ENCODE results near the gene CCDC60.

CCDC60 gene

GRCh38 chr12:119409043-119409442 is 74.5 kb downstream of the CCDC60 start:
- H3K27me3 ChIP-seq (ENCODE audit: control insufficient read depth, insufficient read depth, low read length), result no peaks in the 10 kb centered on the region
- H3K4me3 ChIP-seq (ENCODE audit: low read length), result no peak overlapping the region
- no peak for DNase-seq (ENCODE audit: low read depth, low spot score)
- whole genome bisulfite sequencing (ENCODE audit: insufficient coverage, insufficient read length), result no CpG with 5 or more reads among the region's 4 CpGs
- H3K4me1 ChIP-seq (ENCODE audit: control insufficient read depth, insufficient read depth, low read length), result peaks cover 2% of the 10 kb centered on the region; the same call in 1 of the 2 replicates
- no peaks in the 10 kb centered on the region for H3K36me3 ChIP-seq (ENCODE audit: control insufficient read depth, insufficient read depth, low read length)
- no peak overlapping the region for H3K27ac ChIP-seq (ENCODE audit: low read length)
- H3K9me3 ChIP-seq (ENCODE audit: control insufficient read depth, insufficient read depth, low read length), result no peaks in the 10 kb centered on the region

DNA sequence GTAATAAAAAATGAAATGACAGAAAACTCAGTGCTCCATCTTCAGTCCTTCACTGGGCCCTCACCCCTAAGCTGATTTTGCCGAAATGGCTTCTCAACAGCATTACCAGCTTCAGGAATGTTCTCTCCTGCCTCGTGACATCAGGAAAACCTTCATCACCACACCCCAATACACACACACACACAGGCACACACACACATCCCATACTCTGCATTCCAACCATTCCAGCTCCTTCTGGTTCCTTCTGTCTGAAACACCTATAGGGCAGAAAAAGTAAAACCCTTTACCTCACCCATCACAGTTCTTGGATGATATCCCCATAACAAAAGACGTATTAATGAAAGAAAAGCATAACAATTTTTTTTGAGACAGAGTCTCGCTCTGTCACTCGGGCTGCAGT is 75.9 kb downstream of the CCDC60 start:
- WGBS (ENCODE audit: insufficient coverage, insufficient read length), result no CpG with 5 or more reads among the region's 5 CpGs
- no peak overlapping the region for H3K27ac ChIP-seq (ENCODE audit: low read length)
- H3K4me3 ChIP-seq (ENCODE audit: low read length), result no peak overlapping the region
- no peak for DNase-seq (ENCODE audit: low read depth, low spot score)
- H3K4me1 ChIP-seq (ENCODE audit: control insufficient read depth, insufficient read depth, low read length), result peaks cover 2% of the 10 kb centered on the region; the same call in 1 of the 2 replicates
- H3K27me3 ChIP-seq (ENCODE audit: control insufficient read depth, insufficient read depth, low read length), result no peaks in the 10 kb centered on the region
- no peaks in the 10 kb centered on the region for H3K36me3 ChIP-seq (ENCODE audit: control insufficient read depth, insufficient read depth, low read length)
- H3K9me3 ChIP-seq (ENCODE audit: control insufficient read depth, insufficient read depth, low read length), result no peaks in the 10 kb centered on the region

- Histone ChIP-seq H3K36me3 (ENCODE audit: control insufficient read depth, insufficient read depth, low read length) (no peaks in the 10 kb centered on the region), H3K9me3 (ENCODE audit: control insufficient read depth, insufficient read depth, low read length) (no peaks in the 10 kb centered on the region), H3K4me1 (ENCODE audit: control insufficient read depth, insufficient read depth, low read length) (peaks cover 2% of the 10 kb centered on the region; the same call in 1 of the 2 replicates), H3K27me3 (ENCODE audit: control insufficient read depth, insufficient read depth, low read length) (no peaks in the 10 kb centered on the region), H3K4me3 (ENCODE audit: low read length) (no peak overlapping the region), H3K27ac (ENCODE audit: low read length) (no peak overlapping the region)
- WGBS (ENCODE audit: insufficient coverage, insufficient read length), result no CpG with 5 or more reads among the region's 4 CpGs
- DNase-seq (ENCODE audit: low read depth, low spot score), result no peak
Observed at GRCh38 chr12:119412306-119412705, 77.8 kb downstream of the CCDC60 start.

DNA sequence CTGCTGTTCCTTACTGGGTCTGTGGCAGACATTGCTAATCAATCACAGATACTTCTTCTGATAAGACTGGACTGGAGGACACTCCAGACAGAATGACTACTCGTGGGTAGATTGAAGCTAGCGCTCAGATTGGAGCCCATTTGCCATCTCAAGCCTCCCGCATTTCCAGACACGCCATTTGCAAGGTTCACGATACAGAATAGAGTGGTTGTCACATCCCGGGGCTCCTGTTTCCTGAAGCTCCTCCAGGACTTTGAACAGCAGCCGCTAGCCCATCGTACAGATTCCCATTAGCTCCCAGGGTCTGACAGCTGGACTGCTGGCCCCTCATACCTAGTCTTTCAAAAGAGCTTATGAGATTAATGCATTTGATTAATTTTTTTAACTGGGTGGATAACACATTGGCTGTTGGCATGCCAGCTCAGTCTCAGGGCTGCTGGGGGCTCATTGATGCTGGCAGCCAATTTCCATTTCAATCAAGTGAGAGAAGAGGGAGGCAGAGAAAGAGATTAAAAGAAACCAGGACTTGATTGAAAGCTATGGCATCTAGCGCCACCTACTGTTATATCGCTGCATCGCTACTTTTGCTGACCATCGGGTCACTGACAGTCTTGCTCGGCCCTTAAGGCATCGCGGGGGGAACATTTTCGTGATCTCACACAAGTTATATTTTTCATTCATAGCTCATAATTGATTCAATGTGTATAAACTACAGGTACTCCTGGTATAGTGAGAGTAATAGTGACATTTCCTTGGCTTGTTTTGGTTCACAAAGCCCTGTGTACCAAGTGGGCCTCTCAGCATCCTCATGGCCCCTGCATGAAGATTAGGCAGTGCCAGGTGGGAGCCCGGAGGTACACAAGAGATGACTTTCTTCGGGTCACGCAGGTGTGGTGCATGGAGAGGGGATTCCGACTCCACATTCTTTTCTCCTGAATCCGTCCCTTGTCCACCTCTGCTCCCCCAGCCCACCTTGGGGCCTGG is 78.6 kb downstream of the CCDC60 start:
- H3K4me1 ChIP-seq (ENCODE audit: control insufficient read depth, insufficient read depth, low read length), result peaks cover 2% of the 10 kb centered on the region; the same call in 1 of the 2 replicates
- DNase-seq (ENCODE audit: low read depth, low spot score), result peak; percentile 83
- H3K27me3 ChIP-seq (ENCODE audit: control insufficient read depth, insufficient read depth, low read length), result no peaks in the 10 kb centered on the region
- H3K36me3 ChIP-seq (ENCODE audit: control insufficient read depth, insufficient read depth, low read length), result no peaks in the 10 kb centered on the region
- no peak overlapping the region for H3K27ac ChIP-seq (ENCODE audit: low read length)
- WGBS (ENCODE audit: insufficient coverage, insufficient read length), result no CpG with 5 or more reads among the region's 21 CpGs
- no peaks in the 10 kb centered on the region for H3K9me3 ChIP-seq (ENCODE audit: control insufficient read depth, insufficient read depth, low read length)
- no peak overlapping the region for H3K4me3 ChIP-seq (ENCODE audit: low read length)

GRCh38 chr12:119415714-119416113 is 81.2 kb downstream of the CCDC60 start:
- no peak for DNase-seq (ENCODE audit: low read depth, low spot score)
- Histone ChIP-seq H3K4me1 (ENCODE audit: control insufficient read depth, insufficient read depth, low read length) (peaks cover 2% of the 10 kb centered on the region; the same call in 1 of the 2 replicates), H3K4me3 (ENCODE audit: low read length) (no peak overlapping the region), H3K36me3 (ENCODE audit: control insufficient read depth, insufficient read depth, low read length) (no peaks in the 10 kb centered on the region), H3K9me3 (ENCODE audit: control insufficient read depth, insufficient read depth, low read length) (no peaks in the 10 kb centered on the region), H3K27me3 (ENCODE audit: control insufficient read depth, insufficient read depth, low read length) (no peaks in the 10 kb centered on the region), H3K27ac (ENCODE audit: low read length) (no peak overlapping the region)
- WGBS (ENCODE audit: insufficient coverage, insufficient read length), result no CpG with 5 or more reads among the region's 3 CpGs

- Histone ChIP-seq H3K4me1 (ENCODE audit: control insufficient read depth, insufficient read depth, low read length) (no peaks in the 10 kb centered on the region), H3K27ac (ENCODE audit: low read length) (no peak overlapping the region), H3K36me3 (ENCODE audit: control insufficient read depth, insufficient read depth, low read length) (no peaks in the 10 kb centered on the region), H3K9me3 (ENCODE audit: control insufficient read depth, insufficient read depth, low read length) (no peaks in the 10 kb centered on the region), H3K27me3 (ENCODE audit: control insufficient read depth, insufficient read depth, low read length) (no peaks in the 10 kb centered on the region), H3K4me3 (ENCODE audit: low read length) (no peak overlapping the region)
- no peak for DNase-seq (ENCODE audit: low read depth, low spot score)
Observed at GRCh38 chr12:119417440-119417839, 82.9 kb downstream of the CCDC60 start.

- no peaks in the 10 kb centered on the region for H3K36me3 ChIP-seq (ENCODE audit: control insufficient read depth, insufficient read depth, low read length)
- no peak for DNase-seq (ENCODE audit: low read depth, low spot score)
- H3K4me1 ChIP-seq (ENCODE audit: control insufficient read depth, insufficient read depth, low read length), result no peaks in the 10 kb centered on the region
- no peaks in the 10 kb centered on the region for H3K9me3 ChIP-seq (ENCODE audit: control insufficient read depth, insufficient read depth, low read length)
- H3K4me3 ChIP-seq (ENCODE audit: low read length), result no peak overlapping the region
- no CpG with 5 or more reads among the region's 6 CpGs for WGBS (ENCODE audit: insufficient coverage, insufficient read length)
- no peaks in the 10 kb centered on the region for H3K27me3 ChIP-seq (ENCODE audit: control insufficient read depth, insufficient read depth, low read length)
- no peak overlapping the region for H3K27ac ChIP-seq (ENCODE audit: low read length)
Observed at GRCh38 chr12:119419381-119419780, 84.9 kb downstream of the CCDC60 start.

GRCh38 chr12:119423285-119423684 is 88.8 kb downstream of the CCDC60 start:
- WGBS (ENCODE audit: insufficient coverage, insufficient read length), result no CpG with 5 or more reads among the region's 2 CpGs
- DNase-seq (ENCODE audit: low read depth, low spot score), result no peak
- Histone ChIP-seq H3K36me3 (ENCODE audit: control insufficient read depth, insufficient read depth, low read length) (no peaks in the 10 kb centered on the region), H3K4me1 (ENCODE audit: control insufficient read depth, insufficient read depth, low read length) (no peaks in the 10 kb centered on the region), H3K27ac (ENCODE audit: low read length) (no peak overlapping the region), H3K27me3 (ENCODE audit: control insufficient read depth, insufficient read depth, low read length) (no peaks in the 10 kb centered on the region), H3K9me3 (ENCODE audit: control insufficient read depth, insufficient read depth, low read length) (no peaks in the 10 kb centered on the region), H3K4me3 (ENCODE audit: low read length) (no peak overlapping the region)

DNA sequence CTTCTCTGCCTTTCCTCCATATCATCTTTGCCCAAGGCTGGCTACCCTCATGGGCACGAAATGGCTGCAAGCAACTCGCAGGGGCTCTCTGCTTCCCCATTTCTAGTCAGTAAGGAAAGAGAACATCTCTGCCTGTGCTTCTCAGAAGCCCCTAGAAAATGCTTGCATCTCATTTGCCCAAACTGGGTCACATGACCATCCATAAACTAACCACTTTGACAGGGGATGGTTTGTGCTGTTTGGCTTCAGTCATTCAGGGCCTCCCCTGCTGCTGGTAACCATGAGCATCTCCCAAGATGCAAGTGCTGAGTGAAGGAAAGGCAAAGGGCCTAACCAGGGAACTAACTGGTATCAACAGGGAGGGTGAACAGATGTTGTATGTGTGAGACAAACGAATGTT is 91.1 kb downstream of the CCDC60 start:
- no peaks in the 10 kb centered on the region for H3K36me3 ChIP-seq (ENCODE audit: control insufficient read depth, insufficient read depth, low read length)
- WGBS (ENCODE audit: insufficient coverage, insufficient read length), result no CpG with 5 or more reads among the region's 3 CpGs
- DNase-seq (ENCODE audit: low read depth, low spot score), result no peak
- H3K9me3 ChIP-seq (ENCODE audit: control insufficient read depth, insufficient read depth, low read length), result no peaks in the 10 kb centered on the region
- H3K4me3 ChIP-seq (ENCODE audit: low read length), result no peak overlapping the region
- H3K4me1 ChIP-seq (ENCODE audit: control insufficient read depth, insufficient read depth, low read length), result no peaks in the 10 kb centered on the region
- H3K27me3 ChIP-seq (ENCODE audit: control insufficient read depth, insufficient read depth, low read length), result no peaks in the 10 kb centered on the region
- no peak overlapping the region for H3K27ac ChIP-seq (ENCODE audit: low read length)

GRCh38 chr12:119431151-119431550 is 96.6 kb downstream of the CCDC60 start:
- Histone ChIP-seq H3K4me3 (ENCODE audit: low read length) (no peak overlapping the region), H3K36me3 (ENCODE audit: control insufficient read depth, insufficient read depth, low read length) (no peaks in the 10 kb centered on the region), H3K9me3 (ENCODE audit: control insufficient read depth, insufficient read depth, low read length) (no peaks in the 10 kb centered on the region), H3K4me1 (ENCODE audit: control insufficient read depth, insufficient read depth, low read length) (no peaks in the 10 kb centered on the region), H3K27ac (ENCODE audit: low read length) (no peak overlapping the region), H3K27me3 (ENCODE audit: control insufficient read depth, insufficient read depth, low read length) (no peaks in the 10 kb centered on the region)
- WGBS (ENCODE audit: insufficient coverage, insufficient read length), result no CpG with 5 or more reads among the region's 5 CpGs
- no peak for DNase-seq (ENCODE audit: low read depth, low spot score)

GRCh38 chr12:119432949-119433348 is 98.4 kb downstream of the CCDC60 start:
- Histone ChIP-seq H3K27me3 (ENCODE audit: control insufficient read depth, insufficient read depth, low read length) (no peaks in the 10 kb centered on the region), H3K4me1 (ENCODE audit: control insufficient read depth, insufficient read depth, low read length) (no peaks in the 10 kb centered on the region), H3K9me3 (ENCODE audit: control insufficient read depth, insufficient read depth, low read length) (no peaks in the 10 kb centered on the region), H3K27ac (ENCODE audit: low read length) (no peak overlapping the region), H3K36me3 (ENCODE audit: control insufficient read depth, insufficient read depth, low read length) (no peaks in the 10 kb centered on the region), H3K4me3 (ENCODE audit: low read length) (no peak overlapping the region)
- no CpG with 5 or more reads among the region's 9 CpGs for WGBS (ENCODE audit: insufficient coverage, insufficient read length)
- DNase-seq (ENCODE audit: low read depth, low spot score), result no peak

All from iPS DF 6.9 (cell line).